MM.1S (cell line): ENCODE results near the gene PI4KA.

ENCODE experiments used
- DNase-seq: peaks from one replicate; pipeline ENCODE4 v3.0.0-alpha.2; 2015
- H2AFZ ChIP-seq: fragments of 300-600 bp; sonication (generic); 2 replicates; pipeline ENCODE4 v1.6.0; 2016; ENCODE audit warnings: antibody characterized with exemption, low read length
- H3F3A ChIP-seq: fragments of 300-600 bp; sonication (generic); 2 replicates; pipeline ENCODE4 v1.6.1; 2016; ENCODE audit warnings: mild to moderate bottlenecking, antibody characterized with exemption, low read length, moderate library complexity, mixed read lengths; ENCODE audit not compliant: insufficient read depth
- H3K27ac ChIP-seq: fragments of 300-600 bp; sonication (generic); 2 replicates; pipeline ENCODE4 v1.5.1; 2016; ENCODE audit warnings: mild to moderate bottlenecking, low read length
- H3K27me3 ChIP-seq: fragments of 300-600 bp; sonication (generic); replicated peaks from 2 replicates; pipeline ENCODE4 v1.6.0; 2016; ENCODE audit warnings: low read length; ENCODE audit not compliant: insufficient read depth
- H3K36me3 ChIP-seq: fragments of 300-600 bp; sonication (generic); replicated peaks from 2 replicates; pipeline ENCODE4 v1.6.1; 2016; ENCODE audit warnings: mild to moderate bottlenecking, low read length, mixed read lengths; ENCODE audit not compliant: insufficient read depth
- H3K4me1 ChIP-seq: fragments of 300-600 bp; sonication (generic); 2 replicates; pipeline ENCODE4 v1.6.1; 2016; ENCODE audit warnings: low read length, mixed read lengths
- H3K4me2 ChIP-seq: fragments of 300-600 bp; sonication (generic); 2 replicates; pipeline ENCODE4 v1.6.0; 2016; ENCODE audit warnings: low read depth, low read length
- H3K4me3 ChIP-seq: fragments of 300-600 bp; sonication (generic); 2 replicates; pipeline ENCODE4 v1.5.1; 2016; ENCODE audit warnings: low read length, mixed read lengths
- H3K79me2 ChIP-seq: fragments of 300-600 bp; sonication (generic); 2 replicates; pipeline ENCODE4 v1.6.1; 2016; ENCODE audit warnings: mixed run types, low read length, mixed read lengths
- H3K9ac ChIP-seq: fragments of 300-600 bp; sonication (generic); 2 replicates; pipeline ENCODE4 v1.6.1; 2016; ENCODE audit warnings: low read length, mixed read lengths
- H3K9me2 ChIP-seq: fragments of 300-600 bp; sonication (generic); replicated peaks from 2 replicates; pipeline ENCODE4 v1.6.1; 2016; ENCODE audit warnings: mild to moderate bottlenecking, low read length, mixed read lengths; ENCODE audit not compliant: insufficient read depth
- H3K9me3 ChIP-seq: fragments of 300-600 bp; sonication (generic); replicated peaks from 2 replicates; pipeline ENCODE4 v1.6.1; 2016; ENCODE audit warnings: mild to moderate bottlenecking, low read length, mixed read lengths; ENCODE audit not compliant: insufficient read depth
- H4K20me1 ChIP-seq: fragments of 300-600 bp; sonication (generic); 2 replicates; pipeline ENCODE4 v1.6.1; 2016; ENCODE audit warnings: mild to moderate bottlenecking, low read length, moderate library complexity, mixed read lengths; ENCODE audit not compliant: insufficient read depth
- EZH2 ChIP-seq: fragments of 300-600 bp; sonication (generic); optimal IDR thresholded peaks from 2 replicates; pipeline ENCODE3; 2017; ENCODE audit warnings: low read depth, mild to moderate bottlenecking, antibody characterized with exemption, low read length, mixed read lengths
- EZH2phosphoT487 ChIP-seq: fragments of 300-600 bp; sonication (generic); IDR thresholded peaks from 2 replicates; pipeline ENCODE4 v1.6.1; 2018; ENCODE audit warnings: antibody characterized with exemption, low read length
- TF ChIP-seq, protein P1 (sequence below): fragments of 300-600 bp; sonication (generic); IDR thresholded peaks from 2 replicates; pipeline ENCODE4 v1.5.1; 2016; ENCODE audit warnings: antibody characterized with exemption, low read length, mixed read lengths

PI4KA gene

DNA sequence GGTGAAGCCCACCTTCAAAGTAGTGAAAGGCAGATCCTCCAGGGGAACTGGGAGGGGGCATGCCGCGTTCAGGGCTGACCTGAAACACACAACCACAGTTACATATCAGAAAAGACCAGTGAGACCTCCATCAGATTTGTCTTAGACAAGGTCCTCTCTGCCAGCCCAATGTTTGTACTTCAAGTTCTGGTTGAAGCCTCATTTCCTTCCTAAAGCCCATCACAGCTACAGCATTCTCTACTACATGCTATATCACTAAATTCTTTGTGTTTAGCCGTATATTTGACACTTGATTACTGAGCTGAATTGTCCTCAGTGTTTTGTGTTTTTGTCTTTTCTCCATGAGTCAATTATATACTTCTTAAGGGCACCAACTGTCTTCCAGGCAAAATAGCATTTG lies 40.1 kb downstream of the PI4KA start:
- H3K4me1 ChIP-seq = no peaks in the 10 kb centered on the region
- H3K79me2 ChIP-seq = no peaks in the 10 kb centered on the region
- H3K9ac ChIP-seq = no peak overlapping the region
- H3K27me3 ChIP-seq = no peaks in the 10 kb centered on the region
- H3K9me3 ChIP-seq = no peaks in the 10 kb centered on the region
- no peak overlapping the region for H3K27ac ChIP-seq
- no peak for DNase-seq
- no peaks in the 10 kb centered on the region; the same call in 1 of the 2 replicates for H3K36me3 ChIP-seq
- H3K4me3 ChIP-seq = no peak overlapping the region
- TF ChIP-seq EZH2 = no peak
- no peak for TF ChIP-seq EZH2phosphoT487
- TF ChIP-seq, protein P1, sequence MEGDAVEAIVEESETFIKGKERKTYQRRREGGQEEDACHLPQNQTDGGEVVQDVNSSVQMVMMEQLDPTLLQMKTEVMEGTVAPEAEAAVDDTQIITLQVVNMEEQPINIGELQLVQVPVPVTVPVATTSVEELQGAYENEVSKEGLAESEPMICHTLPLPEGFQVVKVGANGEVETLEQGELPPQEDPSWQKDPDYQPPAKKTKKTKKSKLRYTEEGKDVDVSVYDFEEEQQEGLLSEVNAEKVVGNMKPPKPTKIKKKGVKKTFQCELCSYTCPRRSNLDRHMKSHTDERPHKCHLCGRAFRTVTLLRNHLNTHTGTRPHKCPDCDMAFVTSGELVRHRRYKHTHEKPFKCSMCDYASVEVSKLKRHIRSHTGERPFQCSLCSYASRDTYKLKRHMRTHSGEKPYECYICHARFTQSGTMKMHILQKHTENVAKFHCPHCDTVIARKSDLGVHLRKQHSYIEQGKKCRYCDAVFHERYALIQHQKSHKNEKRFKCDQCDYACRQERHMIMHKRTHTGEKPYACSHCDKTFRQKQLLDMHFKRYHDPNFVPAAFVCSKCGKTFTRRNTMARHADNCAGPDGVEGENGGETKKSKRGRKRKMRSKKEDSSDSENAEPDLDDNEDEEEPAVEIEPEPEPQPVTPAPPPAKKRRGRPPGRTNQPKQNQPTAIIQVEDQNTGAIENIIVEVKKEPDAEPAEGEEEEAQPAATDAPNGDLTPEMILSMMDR = no peak
- H3K4me2 ChIP-seq = no peak overlapping the region
- H4K20me1 ChIP-seq = no peaks in the 10 kb centered on the region
- no peak overlapping the region for H2AFZ ChIP-seq
- H3F3A ChIP-seq = no peaks in the 10 kb centered on the region
- no peaks in the 10 kb centered on the region for H3K9me2 ChIP-seq

DNA sequence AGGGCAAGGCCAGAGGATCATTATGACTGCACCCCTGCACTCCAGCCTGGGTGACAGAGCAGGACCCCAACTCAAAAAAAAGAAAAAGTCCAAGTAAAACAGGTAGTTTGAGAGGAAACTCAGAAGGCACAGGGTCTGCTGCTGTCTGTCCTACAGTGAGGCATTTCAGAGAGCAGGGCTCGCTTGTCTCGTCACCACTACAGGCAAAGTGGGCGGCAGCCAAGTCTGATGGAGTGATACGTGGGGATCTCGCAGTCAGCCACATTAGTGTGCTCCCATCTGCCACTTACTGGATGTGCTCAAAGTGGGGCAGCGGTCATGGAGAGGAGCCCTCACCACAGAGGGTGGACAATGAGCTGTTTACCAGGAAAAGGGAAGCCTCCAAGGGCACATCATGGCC lies 42.1 kb downstream of the PI4KA start:
- H3K27me3 ChIP-seq = no peaks in the 10 kb centered on the region
- H3K9me3 ChIP-seq = no peaks in the 10 kb centered on the region
- H3K36me3 ChIP-seq = no peaks in the 10 kb centered on the region; the same call in 1 of the 2 replicates
- H3F3A ChIP-seq = no peaks in the 10 kb centered on the region
- H3K4me2 ChIP-seq = no peak overlapping the region
- no peaks in the 10 kb centered on the region for H3K9me2 ChIP-seq
- H3K9ac ChIP-seq = no peak overlapping the region
- H3K4me1 ChIP-seq = no peaks in the 10 kb centered on the region
- TF ChIP-seq EZH2phosphoT487 (no peak), EZH2 (no peak)
- TF ChIP-seq, protein P1 = no peak
- no peak overlapping the region for H3K27ac ChIP-seq
- H3K4me3 ChIP-seq = no peak overlapping the region
- DNase-seq = no peak
- H4K20me1 ChIP-seq = no peaks in the 10 kb centered on the region
- no peak overlapping the region for H2AFZ ChIP-seq
- H3K79me2 ChIP-seq = no peaks in the 10 kb centered on the region

DNA sequence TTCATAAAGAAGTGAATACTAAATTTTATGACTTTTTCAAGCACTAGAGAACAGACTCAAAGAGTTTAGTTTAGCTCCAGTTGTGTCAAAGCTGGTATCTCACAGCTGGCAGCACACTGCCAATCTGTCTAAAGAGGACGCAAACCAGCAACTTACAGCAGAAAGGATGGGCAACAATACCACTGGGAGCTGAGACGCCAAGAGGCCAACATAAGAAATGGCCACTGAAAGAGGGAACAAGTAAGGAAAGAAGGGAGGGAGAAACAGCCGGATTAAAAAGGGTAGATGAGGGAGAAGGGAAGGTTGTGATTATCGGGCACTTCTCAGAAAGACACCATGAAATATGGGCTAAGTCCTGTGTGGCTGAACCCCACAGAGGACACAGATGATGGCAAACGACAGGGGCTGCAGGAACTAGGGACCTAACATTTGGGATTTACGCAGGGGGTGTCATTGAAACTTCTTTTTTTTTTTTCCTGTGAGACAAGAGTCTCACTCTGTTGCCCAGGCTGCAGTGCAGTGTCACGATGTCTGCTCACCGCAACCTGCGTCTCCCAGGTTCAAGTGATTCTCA lies 43.0 kb downstream of the PI4KA start:
- no peak for DNase-seq
- H3K27ac ChIP-seq = no peak overlapping the region
- TF ChIP-seq EZH2phosphoT487 (no peak), EZH2 (no peak)
- TF ChIP-seq, protein P1 = no peak
- H3K27me3 ChIP-seq = no peaks in the 10 kb centered on the region
- no peak overlapping the region for H2AFZ ChIP-seq
- H3K4me1 ChIP-seq = no peaks in the 10 kb centered on the region
- H3K79me2 ChIP-seq = no peaks in the 10 kb centered on the region
- H3K36me3 ChIP-seq = no peaks in the 10 kb centered on the region; the same call in 1 of the 2 replicates
- no peak overlapping the region for H3K9ac ChIP-seq
- no peaks in the 10 kb centered on the region for H3K9me2 ChIP-seq
- H3K4me2 ChIP-seq = no peak overlapping the region
- no peak overlapping the region for H3K4me3 ChIP-seq
- no peaks in the 10 kb centered on the region for H3K9me3 ChIP-seq
- H4K20me1 ChIP-seq = no peaks in the 10 kb centered on the region
- H3F3A ChIP-seq = no peaks in the 10 kb centered on the region
